GM12878 (cell line): ENCODE data around the gene POR. TPM values are rescaled to one million over a fixed set of nuclear protein-coding genes. Genes with fewer than 3 reads are reported as not detected.

Experiments
- BCL11A ChIP-seq: IDR thresholded peaks from 2 replicates; pipeline ENCODE4 v1.6.1; 2011; ENCODE audit warnings: low read depth, low read length
- CBX3 ChIP-seq: fragments of 200-600 bp; sonication (generic); IDR thresholded peaks from 2 replicates; pipeline ENCODE4 v1.6.1; 2016; ENCODE audit warnings: low read depth, borderline replicate concordance
- EP300 ChIP-seq, 2 experiments: fragments of 150-350 bp in 1 of 2; IDR thresholded peaks; 2 replicates each; pipeline ENCODE4 v1.6.1; 2011 to 2012; ENCODE audit warnings: low read depth in 2 of 2, low read length in 2 of 2, borderline replicate concordance in 1 of 2, improper control_type of control experiment in 1 of 2, inconsistent platforms in 1 of 2; ENCODE audit not compliant: control insufficient read depth in 1 of 2
- HSF1 ChIP-seq: fragments of 150-350 bp; IDR thresholded peaks from 2 replicates; pipeline ENCODE4 v1.6.1; 2014; ENCODE audit warnings: mild to moderate bottlenecking, low read depth, low read length
- KDM1A ChIP-seq: fragments of 200-600 bp; sonication (generic); IDR thresholded peaks from 2 replicates; pipeline ENCODE4 v1.6.1; 2016; ENCODE audit warnings: borderline replicate concordance
- MEF2B ChIP-seq: fragments of 450-650 bp; IDR thresholded peaks from 2 replicates; pipeline ENCODE4 v1.6.1; 2018; ENCODE audit warnings: mild to moderate bottlenecking, moderate library complexity; ENCODE audit not compliant: partially characterized antibody, poor library complexity, severe bottlenecking
- NR2C1 ChIP-seq: fragments of 450-650 bp; IDR thresholded peaks from 2 replicates; pipeline ENCODE4 v1.6.1; 2017; ENCODE audit warnings: antibody characterized with exemption, mild to moderate bottlenecking, moderate library complexity
- NR2C2 ChIP-seq: IDR thresholded peaks from 2 replicates; pipeline ENCODE4 v1.6.1; 2011; ENCODE audit warnings: borderline replicate concordance, low read depth; ENCODE audit not compliant: control insufficient read depth, insufficient read length
- POLR2A ChIP-seq: IDR thresholded peaks from 2 replicates; pipeline ENCODE4 v1.6.1; 2011; ENCODE audit warnings: low read depth, mild to moderate bottlenecking, low read length
- RCOR1 ChIP-seq: conservative IDR thresholded peaks from 2 replicates; pipeline ENCODE4 v1.6.1; 2012; ENCODE audit warnings: low read depth, low read length, improper control_type of control experiment
- SMARCA5 ChIP-seq: fragments of 450-650 bp; IDR thresholded peaks from 2 replicates; pipeline ENCODE4 v1.6.1; 2017; ENCODE audit warnings: mild to moderate bottlenecking
- SMC3 ChIP-seq: IDR thresholded peaks from 2 replicates; pipeline ENCODE4 v1.6.1; 2011; ENCODE audit warnings: low read length, improper control_type of control experiment, borderline replicate concordance
- TAF1 ChIP-seq: IDR thresholded peaks from 2 replicates; pipeline ENCODE4 v1.6.1; 2011; ENCODE audit warnings: mild to moderate bottlenecking, low read depth, low read length, borderline replicate concordance
- USF2 ChIP-seq: IDR thresholded peaks from 2 replicates; pipeline ENCODE4 v1.6.1; 2011; ENCODE audit warnings: low read depth, low read length, improper control_type of control experiment, borderline replicate concordance
- YY1 ChIP-seq: IDR thresholded peaks from 2 replicates; pipeline ENCODE4 v1.6.1; 2011; ENCODE audit warnings: low read depth, mild to moderate bottlenecking, low read length
- ZNF207 ChIP-seq: fragments of 450-650 bp; IDR thresholded peaks from 2 replicates; pipeline ENCODE4 v1.6.1; 2014; ENCODE audit warnings: antibody characterized with exemption, mild to moderate bottlenecking, borderline replicate concordance
- ZNF217 ChIP-seq: fragments of 450-650 bp; IDR thresholded peaks from 2 replicates; pipeline ENCODE4 v1.6.1; 2017; ENCODE audit warnings: antibody characterized with exemption, mild to moderate bottlenecking
- polyA plus RNA-seq, 11 experiments: library from polyadenylated mRNA; depleted of rRNA in 4 of 11; unstranded in 6 of 11; stranded (reverse) in 5 of 11; fragments of >200 nt; fragmentation: Nextera tagmentation in 4 of 11; fragmentation: Illumina TruSeq in 1 of 11; extraction: Ambion mirVana in 4 of 11; extraction: Trizol in 1 of 11; gene quantifications; 1 replicate in 1 of 11; 2 replicates in 10 of 11; pipeline versions ENCODE4 v1.2.1 to v1.2.3, GENCODE V29; 2011 to 2016; ENCODE audit warnings: inconsistent platforms in 2 of 11, missing spikeins in 2 of 11, low read depth in 1 of 11
- total RNA-seq, 4 experiments: library from RNA; depleted of rRNA in 3 of 4; stranded (reverse); fragments of >200 nt in 3 of 4; fragmentation: Illumina TruSeq in 1 of 4; extraction: Trizol in 1 of 4; gene quantifications; 2 replicates each; pipeline versions ENCODE4 v1.2.1 to v1.2.3, GENCODE V29; 2013 to 2021
- TF ChIP-seq, protein P1 (sequence below): IDR thresholded peaks from 2 replicates; pipeline ENCODE4 v1.6.1; 2012; ENCODE audit warnings: low read depth, low read length, improper control_type of control experiment
- TF ChIP-seq, protein P2 (sequence below): IDR thresholded peaks from 2 replicates; pipeline ENCODE4 v1.6.1; 2012; ENCODE audit warnings: low read length, inconsistent platforms
- TF ChIP-seq, protein P3 (sequence below): fragments of 450-650 bp; IDR thresholded peaks from 2 replicates; pipeline ENCODE4 v1.6.1; 2016; ENCODE audit warnings: mild to moderate bottlenecking, moderate library complexity, borderline replicate concordance

Gene POR
- total and polyA plus RNA-seq, 10 of the 15 experiments (the other 5 are each of a cell fraction or from before 2014, with no cell fraction given): 2.2 to 75.8 (median 35.9) TPM

DNA sequence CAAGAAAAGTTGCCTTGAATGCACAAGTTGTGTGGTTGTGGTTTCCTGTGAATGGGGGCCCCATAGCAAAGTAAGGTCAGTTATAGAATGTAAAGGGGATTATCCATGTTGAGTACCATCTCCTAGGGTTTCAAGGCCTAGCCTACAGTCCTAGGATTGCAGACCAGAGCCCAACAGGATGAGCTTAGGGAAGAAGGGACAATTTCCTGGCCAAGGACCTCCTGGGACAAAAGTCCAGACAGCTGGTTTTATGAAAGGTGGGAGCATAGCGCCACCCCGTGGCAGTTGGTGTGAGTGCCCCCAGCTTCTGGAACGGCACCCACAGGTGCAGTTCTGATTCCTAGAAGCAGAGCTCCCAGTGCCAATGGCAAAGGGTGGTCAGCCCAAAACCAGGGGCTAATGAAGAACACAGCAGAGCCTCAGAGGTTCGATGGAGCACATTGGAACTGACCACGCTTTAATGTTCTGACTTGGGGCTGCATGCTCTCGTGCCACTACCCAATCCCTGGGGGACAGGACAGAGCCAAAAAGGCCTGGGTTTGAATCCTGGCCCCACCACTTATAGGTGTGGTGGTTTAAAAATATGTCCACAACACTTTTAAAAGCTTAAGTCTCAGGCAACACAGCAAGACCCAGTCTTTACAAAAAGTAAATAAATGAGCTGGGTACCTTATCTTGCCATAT is 105.2 kb downstream of the POR start (continued):
- TF ChIP-seq HSF1: no peak
- 0 out of 2 replicates have a peak, but pooled peaks have one; percentile 59 for TF ChIP-seq ZNF207
- TF ChIP-seq KDM1A: no peak
- TF ChIP-seq POLR2A: no peak
- TF ChIP-seq CBX3: no peak
- TF ChIP-seq, protein P1, sequence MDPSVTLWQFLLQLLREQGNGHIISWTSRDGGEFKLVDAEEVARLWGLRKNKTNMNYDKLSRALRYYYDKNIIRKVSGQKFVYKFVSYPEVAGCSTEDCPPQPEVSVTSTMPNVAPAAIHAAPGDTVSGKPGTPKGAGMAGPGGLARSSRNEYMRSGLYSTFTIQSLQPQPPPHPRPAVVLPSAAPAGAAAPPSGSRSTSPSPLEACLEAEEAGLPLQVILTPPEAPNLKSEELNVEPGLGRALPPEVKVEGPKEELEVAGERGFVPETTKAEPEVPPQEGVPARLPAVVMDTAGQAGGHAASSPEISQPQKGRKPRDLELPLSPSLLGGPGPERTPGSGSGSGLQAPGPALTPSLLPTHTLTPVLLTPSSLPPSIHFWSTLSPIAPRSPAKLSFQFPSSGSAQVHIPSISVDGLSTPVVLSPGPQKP: no peak
- no peak for TF ChIP-seq RCOR1
- TF ChIP-seq NR2C1: no peak
- no peak for TF ChIP-seq EP300 (IDR thresholded peaks at IDR 0.05; ENCODE audit: borderline replicate concordance in 1 of 2, control insufficient read depth in 1 of 2, low read depth in 2 of 2, low read length in 2 of 2)
- TF ChIP-seq BCL11A: no peak
- TF ChIP-seq ZNF217: no peak
- TF ChIP-seq MEF2B: no peak
- no peak for TF ChIP-seq NR2C2
- TF ChIP-seq SMARCA5: peak; percentile 74
- peak; percentile 96 for TF ChIP-seq SMC3
- TF ChIP-seq YY1: peak; percentile 61; the same call in 1 of the 2 replicates
- TF ChIP-seq USF2: no peak
- TF ChIP-seq, protein P2, sequence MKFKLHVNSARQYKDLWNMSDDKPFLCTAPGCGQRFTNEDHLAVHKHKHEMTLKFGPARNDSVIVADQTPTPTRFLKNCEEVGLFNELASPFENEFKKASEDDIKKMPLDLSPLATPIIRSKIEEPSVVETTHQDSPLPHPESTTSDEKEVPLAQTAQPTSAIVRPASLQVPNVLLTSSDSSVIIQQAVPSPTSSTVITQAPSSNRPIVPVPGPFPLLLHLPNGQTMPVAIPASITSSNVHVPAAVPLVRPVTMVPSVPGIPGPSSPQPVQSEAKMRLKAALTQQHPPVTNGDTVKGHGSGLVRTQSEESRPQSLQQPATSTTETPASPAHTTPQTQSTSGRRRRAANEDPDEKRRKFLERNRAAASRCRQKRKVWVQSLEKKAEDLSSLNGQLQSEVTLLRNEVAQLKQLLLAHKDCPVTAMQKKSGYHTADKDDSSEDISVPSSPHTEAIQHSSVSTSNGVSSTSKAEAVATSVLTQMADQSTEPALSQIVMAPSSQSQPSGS: no peak
- TF ChIP-seq, protein P3, sequence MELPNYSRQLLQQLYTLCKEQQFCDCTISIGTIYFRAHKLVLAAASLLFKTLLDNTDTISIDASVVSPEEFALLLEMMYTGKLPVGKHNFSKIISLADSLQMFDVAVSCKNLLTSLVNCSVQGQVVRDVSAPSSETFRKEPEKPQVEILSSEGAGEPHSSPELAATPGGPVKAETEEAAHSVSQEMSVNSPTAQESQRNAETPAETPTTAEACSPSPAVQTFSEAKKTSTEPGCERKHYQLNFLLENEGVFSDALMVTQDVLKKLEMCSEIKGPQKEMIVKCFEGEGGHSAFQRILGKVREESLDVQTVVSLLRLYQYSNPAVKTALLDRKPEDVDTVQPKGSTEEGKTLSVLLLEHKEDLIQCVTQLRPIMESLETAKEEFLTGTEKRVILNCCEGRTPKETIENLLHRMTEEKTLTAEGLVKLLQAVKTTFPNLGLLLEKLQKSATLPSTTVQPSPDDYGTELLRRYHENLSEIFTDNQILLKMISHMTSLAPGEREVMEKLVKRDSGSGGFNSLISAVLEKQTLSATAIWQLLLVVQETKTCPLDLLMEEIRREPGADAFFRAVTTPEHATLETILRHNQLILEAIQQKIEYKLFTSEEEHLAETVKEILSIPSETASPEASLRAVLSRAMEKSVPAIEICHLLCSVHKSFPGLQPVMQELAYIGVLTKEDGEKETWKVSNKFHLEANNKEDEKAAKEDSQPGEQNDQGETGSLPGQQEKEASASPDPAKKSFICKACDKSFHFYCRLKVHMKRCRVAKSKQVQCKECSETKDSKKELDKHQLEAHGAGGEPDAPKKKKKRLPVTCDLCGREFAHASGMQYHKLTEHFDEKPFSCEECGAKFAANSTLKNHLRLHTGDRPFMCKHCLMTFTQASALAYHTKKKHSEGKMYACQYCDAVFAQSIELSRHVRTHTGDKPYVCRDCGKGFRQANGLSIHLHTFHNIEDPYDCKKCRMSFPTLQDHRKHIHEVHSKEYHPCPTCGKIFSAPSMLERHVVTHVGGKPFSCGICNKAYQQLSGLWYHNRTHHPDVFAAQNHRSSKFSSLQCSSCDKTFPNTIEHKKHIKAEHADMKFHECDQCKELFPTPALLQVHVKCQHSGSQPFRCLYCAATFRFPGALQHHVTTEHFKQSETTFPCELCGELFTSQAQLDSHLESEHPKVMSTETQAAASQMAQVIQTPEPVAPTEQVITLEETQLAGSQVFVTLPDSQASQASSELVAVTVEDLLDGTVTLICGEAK: no peak
- TF ChIP-seq TAF1: no peak
